Measurements from ENCODE around the gene EPHA4. TPM values are rescaled to one million over a fixed set of nuclear protein-coding genes. Genes with fewer than 3 reads are reported as not detected.

EPHA4 gene
- polyA plus RNA-seq, 1 of the 3 experiments (the other 2 are of a cell fraction) = 0.90 TPM

GRCh38 chr2:221482666-221483455 is 89.2 kb downstream of the EPHA4 start:
- H3K4me1 ChIP-seq (ENCODE audit: control insufficient read depth in 1 of 2, insufficient read depth in 2 of 2, low read depth in 1 of 2, low read length in 1 of 2) = no peaks in the 10 kb centered on the region
- H3K4me3 ChIP-seq (ENCODE audit: low read depth in 2 of 2, low read length in 1 of 2) = no peak overlapping the region
- ChIA-PET POLR2A (no interaction called here), CTCF (no interaction called here)
- H3K27me3 ChIP-seq (ENCODE audit: insufficient read depth) = no peaks in the 10 kb centered on the region
- H3K4me2 ChIP-seq = no peak overlapping the region
- H3F3A ChIP-seq (replicated peaks; ENCODE audit: insufficient read depth) = no peaks in the 10 kb centered on the region
- H3K9ac ChIP-seq = no peak overlapping the region
- no peaks in the 10 kb centered on the region for H3K36me3 ChIP-seq (replicated peaks in 1 of 2; ENCODE audit: control insufficient read depth in 1 of 2, insufficient read depth in 2 of 2, low read length in 1 of 2)
- H3K9me2 ChIP-seq = no peaks in the 10 kb centered on the region
- TF ChIP-seq CHD2 (IDR thresholded peaks at IDR 0.05; ENCODE audit: low read length, partially characterized antibody) (no peak), MAX (IDR thresholded peaks at IDR 0.05; ENCODE audit: low read depth) (no peak), NRF1 (IDR thresholded peaks at IDR 0.05; ENCODE audit: low read depth, low read length) (no peak), JUND (IDR thresholded peaks at IDR 0.05) (no peak), FOXJ3 (CRISPR knock-in tag; IDR thresholded peaks at IDR 0.05) (no peak), FOXM1 (IDR thresholded peaks at IDR 0.05; ENCODE audit: low read depth) (no peak), ELF1 (IDR thresholded peaks at IDR 0.05) (no peak), TCF12 (IDR thresholded peaks at IDR 0.05) (no peak), REST (IDR thresholded peaks at IDR 0.05; ENCODE audit: low read depth, low read length) (no peak), PBX3 (IDR thresholded peaks at IDR 0.05) (no peak), EP300 (IDR thresholded peaks at IDR 0.05; ENCODE audit: borderline replicate concordance in 1 of 2, low read depth in 1 of 2, low read length in 1 of 2) (no peak), YY1 (IDR thresholded peaks at IDR 0.05; ENCODE audit: low read depth) (no peak), IRF3 (IDR thresholded peaks at IDR 0.05; ENCODE audit: low read depth, low read length) (no peak), RXRA (IDR thresholded peaks at IDR 0.05; ENCODE audit: borderline replicate concordance, low read depth) (no peak), SMC3 (IDR thresholded peaks at IDR 0.05; ENCODE audit: low read depth, low read length) (no peak), POLR2AphosphoS5 (IDR thresholded peaks at IDR 0.05; ENCODE audit: low read depth, low read length) (no peak), CTCF (IDR thresholded peaks at IDR 0.05) (no peak), MEF2A (IDR thresholded peaks at IDR 0.05; ENCODE audit: borderline replicate concordance, low read depth) (no peak), GATA2 (CRISPR knock-in tag; IDR thresholded peaks at IDR 0.05) (no peak)
- no peak for DNase-seq
- no peaks in the 10 kb centered on the region for H3K9me3 ChIP-seq
- H3K27ac ChIP-seq (ENCODE audit: low read depth in 2 of 2, low read length in 1 of 2) = no peak overlapping the region
- H2AFZ ChIP-seq (ENCODE audit: low read depth) = 0 out of 2 replicates have a peak overlapping the region, but pooled peaks have one; percentile 35
- H4K20me1 ChIP-seq (ENCODE audit: insufficient read depth) = no peaks in the 10 kb centered on the region
- 19% methylated on average over 12 of the region's 12 CpGs for WGBS (ENCODE audit: low lambda C conversion rate)
- H3K79me2 ChIP-seq (ENCODE audit: insufficient read depth) = no peaks in the 10 kb centered on the region
